Suppressor macrophage treated with lipopolysaccharide for 1 hour (primary cell): Measurements from ENCODE around the gene MBTD1.
"Not testable (repeated sequence)": the region's sequence is repeated elsewhere in the genome, so short reads cannot be mapped to it uniquely, and the experiment has no call there.

Experiments used
- DNase-seq, 3 donors: peaks; one replicate each; pipeline ENCODE4 v3.0.0-alpha.2; 2020 to 2022

The MBTD1 gene

DNA sequence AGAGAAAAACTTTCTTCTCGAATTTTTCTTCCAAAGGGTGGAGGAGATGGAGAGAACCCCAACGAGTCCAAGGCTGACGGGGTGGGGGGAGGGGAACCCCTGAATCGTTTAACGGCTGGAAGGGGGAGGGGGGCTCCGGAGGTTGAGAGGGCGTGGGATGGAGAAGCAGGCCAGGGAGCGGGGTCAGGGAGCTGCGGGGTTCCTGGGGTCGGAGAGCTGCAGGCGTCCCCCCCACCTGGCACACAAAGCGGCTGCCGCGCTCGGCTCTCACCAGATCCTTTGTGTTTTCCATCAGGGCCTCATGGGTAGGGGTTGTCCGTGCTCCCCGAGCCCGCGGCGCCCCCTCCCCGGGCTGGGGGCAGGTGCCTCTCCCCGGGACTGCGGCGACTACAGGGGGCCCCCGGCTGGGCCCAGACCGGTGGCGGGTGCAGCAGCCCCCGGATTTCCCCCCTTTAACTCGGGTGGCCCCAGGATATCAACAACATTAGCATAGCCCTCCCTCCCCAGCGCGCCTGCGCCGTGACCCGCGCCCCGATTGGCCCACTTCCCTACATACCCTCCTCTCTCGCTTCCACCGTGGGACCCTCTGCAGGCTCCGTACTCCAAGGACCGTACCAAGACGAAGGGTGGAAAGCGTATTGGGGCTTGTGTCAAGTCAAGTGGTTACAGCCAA is at the start of gene MBTD1:
TSS of gene MBTD1 (minus strand) at position 486 of the 673 bp plus-strand sequence. CDS start 34,888 bp downstream, outside the sequence.
- peak; percentile 95 to 96 (median 96) for DNase-seq

DNA sequence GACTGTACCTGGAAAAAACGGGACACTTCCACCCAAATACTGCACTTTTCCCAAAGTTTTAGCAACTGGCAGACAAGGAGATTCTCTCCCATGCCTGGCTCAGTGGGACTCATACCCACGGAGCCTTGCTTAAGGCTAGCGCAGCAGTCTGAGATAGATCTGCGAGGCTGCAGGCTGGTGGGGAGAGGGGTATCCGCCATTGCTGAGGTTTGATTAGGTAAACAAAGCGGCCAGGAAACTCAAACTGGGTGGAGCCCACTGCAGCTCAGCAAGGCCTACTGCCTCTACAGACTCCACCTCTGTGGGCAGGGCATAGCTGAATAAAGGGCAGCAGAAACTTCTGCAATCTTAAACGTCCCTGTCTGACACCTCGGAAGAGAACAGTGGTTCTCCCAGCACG is 45.3 kb upstream of the MBTD1 start:
- no peak for DNase-seq

DNA sequence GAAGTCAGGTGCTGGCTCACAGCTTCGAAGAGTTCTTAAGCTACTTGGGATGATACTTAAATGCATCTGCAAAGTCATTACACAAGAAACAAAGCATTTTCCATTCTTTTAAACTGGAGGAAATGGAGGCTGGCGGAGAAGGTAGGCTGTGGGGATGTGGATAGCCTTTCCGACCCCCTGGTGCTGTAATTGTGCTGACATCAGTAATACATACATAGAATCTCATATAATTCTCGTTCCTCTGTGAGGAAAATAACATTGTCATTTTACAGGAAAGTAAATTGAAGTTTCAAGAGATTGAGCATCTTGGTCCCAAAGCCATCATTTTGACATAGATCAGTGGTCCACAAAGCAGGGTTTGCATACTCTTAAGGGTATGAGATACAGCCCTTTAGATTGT is 40.0 kb upstream of the MBTD1 start:
- no peak for DNase-seq

DNA sequence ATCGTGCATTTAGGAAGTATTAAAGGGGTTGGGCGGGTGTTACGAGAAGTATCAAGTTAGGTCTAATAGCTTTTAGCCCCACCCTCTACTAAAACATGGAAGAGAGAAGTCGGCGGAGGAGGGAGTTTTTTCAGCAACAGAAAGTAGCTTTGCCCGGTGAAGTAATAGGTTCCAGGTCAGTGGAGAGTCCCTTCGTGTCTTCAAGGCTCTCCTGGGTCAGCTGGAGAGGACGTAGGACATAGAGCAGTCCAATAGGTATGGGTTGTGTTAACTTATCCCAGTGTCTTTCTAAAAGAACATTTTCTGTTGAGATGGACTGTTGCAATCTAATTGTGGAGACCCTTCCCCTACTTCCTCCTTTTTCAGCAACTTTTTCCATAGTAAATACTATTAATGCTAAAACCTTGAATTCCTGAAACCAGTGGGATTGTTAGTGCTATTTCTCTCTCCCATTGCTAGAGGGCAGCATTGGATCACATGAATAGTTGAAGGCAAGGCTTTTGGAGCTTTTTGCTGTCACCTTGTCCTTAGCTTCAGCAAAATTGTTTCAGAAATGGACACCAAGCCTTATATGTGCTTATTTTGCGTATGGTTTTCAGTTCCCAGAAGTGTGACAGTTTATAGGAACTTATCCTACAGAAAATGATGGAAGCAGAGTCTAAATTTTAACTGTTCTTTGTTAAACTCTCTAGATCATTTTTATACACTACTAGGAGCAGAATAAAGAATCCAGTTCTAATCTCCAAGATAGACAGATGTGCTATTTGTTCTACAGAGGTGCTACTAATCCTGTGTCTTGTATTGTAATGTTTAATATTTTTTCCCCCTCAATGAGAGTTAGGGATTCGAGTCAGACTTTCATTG is 38.9 kb upstream of the MBTD1 start:
- peak; percentile 33 to 49 (median 44) for DNase-seq

DNA sequence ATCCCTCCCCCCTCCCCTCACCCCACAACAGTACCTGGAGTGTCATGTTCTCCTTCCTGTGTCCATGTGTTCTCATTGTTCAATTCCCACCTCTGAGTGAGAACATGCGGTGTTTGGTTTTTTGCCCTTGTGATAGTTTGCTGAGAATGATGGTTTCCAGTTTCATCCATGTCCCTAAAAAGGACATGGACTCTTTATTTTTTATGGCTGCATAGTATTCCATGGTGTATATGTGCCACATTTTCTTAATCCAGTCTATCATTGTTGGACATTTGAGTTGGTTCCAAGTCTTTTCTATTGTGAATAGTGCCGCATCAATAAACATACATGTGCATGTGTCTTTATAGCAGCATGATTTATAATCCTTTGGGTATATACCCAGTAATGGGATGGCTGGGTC is 34.5 kb upstream of the MBTD1 start:
- DNase-seq: not testable (repeated sequence)

DNA sequence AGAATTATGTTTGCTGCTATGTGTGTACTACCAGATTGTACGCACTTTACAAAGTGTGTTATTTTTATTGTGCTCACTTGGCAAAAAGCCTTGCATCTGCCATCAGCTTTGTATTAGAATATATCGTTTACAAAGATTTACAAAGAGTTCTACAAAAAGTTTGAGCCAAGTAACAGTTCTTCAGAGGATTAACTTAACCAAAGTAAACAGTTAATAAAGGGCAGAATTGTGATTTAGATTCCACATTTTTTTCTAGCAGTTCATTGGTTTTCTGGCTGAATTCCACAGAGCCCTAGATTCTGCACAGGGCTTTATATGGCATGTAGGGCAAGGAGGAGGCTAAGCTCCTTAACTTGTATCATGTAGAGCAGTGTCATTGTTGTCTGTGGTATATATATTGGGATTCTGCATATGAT is 29.9 kb upstream of the MBTD1 start:
- no peak for DNase-seq

DNA sequence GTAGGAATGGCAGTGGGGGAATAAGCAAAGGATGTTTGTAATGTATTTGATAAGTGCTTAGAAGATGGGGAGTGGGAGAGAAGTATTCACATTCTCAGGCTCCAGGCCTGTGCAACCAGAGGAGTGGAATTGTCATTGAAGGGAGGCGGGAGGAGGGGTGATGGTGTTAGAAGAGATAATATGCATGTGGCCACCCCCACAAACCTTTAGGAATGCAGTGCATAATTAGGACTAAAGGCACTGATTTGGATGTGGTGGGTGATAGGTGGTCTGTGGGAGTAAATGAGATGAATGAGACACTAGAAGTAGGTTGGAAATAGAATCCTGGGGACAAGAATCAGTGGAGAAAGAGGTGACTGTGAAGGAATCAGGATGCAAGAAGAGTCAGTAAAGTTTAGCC is 27.6 kb upstream of the MBTD1 start:
- DNase-seq: no peak

DNA sequence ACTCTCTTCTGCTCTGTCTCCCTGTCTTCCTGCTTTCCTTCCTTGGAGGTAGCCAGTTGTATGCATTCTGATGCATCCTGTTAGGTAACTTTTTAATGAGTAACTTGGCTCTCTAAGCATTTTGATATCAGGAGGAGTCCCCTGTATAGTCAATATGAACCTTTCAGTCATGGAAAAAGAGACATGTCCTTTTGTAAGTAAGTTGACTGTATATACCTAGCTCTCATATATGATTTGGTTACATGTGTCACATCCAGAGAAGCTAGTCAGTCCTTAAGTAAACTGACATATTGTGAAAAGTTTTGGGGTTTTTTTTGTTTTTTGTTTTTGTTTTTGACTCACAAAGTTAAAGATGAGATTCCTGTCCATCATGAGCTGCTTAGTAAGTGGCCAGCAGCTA is 19.3 kb upstream of the MBTD1 start:
- DNase-seq: no peak

DNA sequence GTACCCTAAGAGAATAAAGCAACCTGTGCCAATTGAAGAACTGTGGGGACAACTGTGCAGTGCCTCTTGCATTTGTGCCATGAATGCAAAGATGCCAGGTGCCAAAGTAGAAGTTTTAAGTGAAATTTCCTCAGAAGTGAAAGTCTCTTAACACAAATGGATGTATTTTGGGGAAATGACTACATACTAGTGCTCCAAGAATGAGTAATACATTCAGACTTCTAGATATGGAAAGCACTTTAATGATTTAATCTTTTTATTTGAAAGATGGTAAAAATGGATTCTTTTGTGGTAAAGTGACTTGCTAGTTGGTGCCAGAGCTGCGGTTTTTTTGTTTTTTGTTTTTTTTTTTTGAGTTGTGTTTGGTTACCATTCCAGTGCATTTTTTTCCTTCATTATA is 15.5 kb upstream of the MBTD1 start:
- DNase-seq: peak in 2 of 3 donors; percentile 42 to 65

DNA sequence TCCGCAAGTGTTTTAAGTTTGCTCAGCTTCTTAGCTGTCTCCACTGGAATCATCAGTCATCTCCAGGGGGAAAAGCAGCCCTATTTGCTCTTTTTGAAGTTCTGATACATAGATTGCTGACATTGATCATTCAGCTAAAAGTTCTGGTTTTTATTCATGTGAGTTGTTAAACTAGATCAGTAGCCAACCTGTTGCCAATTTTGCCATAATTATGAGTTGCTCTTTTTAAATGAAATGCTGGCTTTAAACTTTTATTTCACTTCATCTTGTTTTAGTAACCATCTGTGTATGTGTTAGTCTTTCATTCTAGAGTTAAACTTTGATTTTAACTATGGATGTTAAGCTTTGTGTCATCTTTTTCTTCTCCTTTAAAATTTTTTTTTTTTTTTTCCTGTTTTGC is 13.0 kb upstream of the MBTD1 start:
- no peak for DNase-seq

DNA sequence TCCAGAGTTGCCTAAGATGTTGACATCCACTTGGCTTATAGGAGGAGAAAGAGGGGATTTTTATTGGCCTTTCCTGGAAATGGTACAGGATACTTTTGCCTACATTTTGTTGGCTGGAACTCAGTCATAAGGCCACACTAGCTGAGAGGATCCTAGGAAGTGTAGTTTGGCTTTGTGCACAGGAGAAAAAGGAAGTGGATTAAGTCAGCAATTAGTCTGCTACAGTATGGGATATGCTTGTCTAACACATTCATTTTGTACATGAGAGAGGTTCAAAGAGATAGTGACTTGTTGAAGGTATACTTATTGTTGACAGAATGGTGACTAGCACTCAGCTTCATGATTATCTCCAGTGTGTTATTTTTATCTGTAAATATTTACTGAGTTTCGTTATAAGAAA is 10.8 kb upstream of the MBTD1 start:
- peak; percentile 70 to 89 (median 72) for DNase-seq

DNA sequence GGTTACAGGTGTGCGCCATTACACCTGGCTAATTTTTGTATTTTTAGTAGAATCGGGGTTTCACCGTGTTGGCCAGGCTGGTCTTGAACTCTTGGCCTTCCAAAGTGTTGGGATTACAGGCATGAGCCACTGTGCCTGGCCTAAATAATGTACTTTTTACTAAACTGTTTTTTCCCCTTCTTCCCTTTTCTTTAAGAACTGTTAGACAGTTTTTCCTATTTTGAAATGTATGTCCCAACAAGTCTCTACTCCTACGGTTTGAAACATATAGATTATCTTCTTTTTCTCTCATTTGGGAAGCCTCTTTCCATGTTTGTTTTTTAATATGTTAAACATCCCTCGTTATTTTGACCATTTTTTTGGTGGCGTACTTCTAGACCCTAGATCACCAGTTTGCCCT is 10.1 kb upstream of the MBTD1 start:
- DNase-seq: peak in 2 of 3 donors; percentile 44 to 51

DNA sequence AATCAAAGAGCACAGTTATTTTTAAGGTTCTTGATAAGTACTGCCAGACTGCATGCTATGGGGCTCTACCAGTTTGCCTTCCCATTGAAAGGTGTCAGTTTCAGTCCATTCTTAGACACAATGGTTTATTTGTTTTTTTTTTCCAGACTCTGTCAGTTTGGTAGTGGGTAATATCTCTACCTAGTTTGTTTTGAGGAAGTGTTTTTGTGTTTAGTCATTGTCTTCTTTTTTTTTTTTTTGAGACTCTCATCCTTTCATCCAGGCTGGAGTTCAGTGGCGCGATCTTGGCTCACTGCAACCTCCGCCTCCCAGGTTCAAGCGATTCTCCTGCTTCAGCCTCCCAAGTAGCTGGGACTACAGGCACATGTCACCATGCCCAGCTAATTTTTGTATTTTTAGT is 4.6 kb upstream of the MBTD1 start:
- not testable (repeated sequence) for DNase-seq

DNA sequence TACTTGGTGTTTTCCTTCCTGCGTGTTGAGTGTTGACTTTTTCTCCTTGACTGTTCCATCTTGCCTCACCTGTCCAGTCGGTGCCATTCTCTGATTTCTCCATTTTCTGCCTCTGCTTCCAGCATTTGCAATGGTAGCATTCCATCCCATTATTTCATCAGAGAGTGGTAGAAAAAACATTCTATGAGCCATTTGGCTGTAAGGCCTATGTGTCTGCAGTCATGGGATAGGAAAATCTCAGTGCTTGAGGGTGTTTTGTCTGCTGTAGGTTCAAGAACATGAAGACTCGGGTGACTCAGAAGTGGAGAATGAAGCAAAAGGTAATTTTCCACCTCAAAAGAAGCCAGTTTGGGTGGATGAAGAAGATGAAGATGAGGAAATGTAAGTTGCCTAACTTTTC is 3.2 kb upstream of the MBTD1 start:
- peak; percentile 33 to 55 (median 38) for DNase-seq

DNA sequence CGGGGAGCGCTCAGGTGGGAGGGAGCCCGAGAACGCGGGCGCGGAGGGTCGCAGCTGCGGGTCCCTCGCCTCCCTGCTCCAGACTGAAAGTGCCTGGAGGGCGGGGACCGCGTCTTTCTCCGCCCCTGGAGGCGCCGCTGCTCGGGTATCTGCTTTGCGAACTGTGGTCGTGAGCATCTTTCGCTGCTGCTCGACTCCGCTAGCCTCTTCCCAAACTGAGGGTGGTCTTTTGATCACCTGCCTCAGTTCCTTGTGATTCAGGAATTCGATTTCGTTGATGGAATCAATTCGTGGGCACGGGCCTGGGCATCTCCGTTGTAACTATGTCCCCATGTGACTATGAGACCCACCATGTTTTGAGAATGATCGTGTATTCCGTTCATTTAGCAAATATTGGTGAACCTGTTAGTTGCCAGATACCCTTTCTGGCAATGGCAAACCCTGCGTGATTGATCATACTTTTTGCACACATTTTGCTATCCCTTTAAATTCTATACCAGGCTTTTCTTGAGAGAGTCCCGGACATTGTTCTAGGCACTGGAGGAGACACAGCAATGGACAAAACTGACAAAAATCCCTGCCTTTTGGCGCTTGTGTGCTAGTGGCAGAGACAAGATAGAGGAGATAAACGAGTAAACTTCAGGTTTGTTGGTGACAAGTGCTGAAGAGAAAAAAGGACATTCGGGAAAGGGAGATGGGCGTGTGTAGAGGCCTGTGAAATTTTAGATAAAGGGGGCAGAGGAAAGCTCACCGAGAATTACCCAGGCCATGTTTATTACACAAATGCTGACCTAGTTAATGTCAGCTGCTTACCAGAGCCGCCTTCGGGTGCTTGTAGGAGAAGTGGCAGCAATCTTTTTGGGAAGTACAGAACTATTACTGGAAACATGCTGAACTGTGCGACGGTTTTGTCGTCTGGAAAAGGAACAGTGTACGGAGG is 1.4 kb upstream of the MBTD1 start:
- DNase-seq: peak; percentile 85 to 92 (median 90)

DNA sequence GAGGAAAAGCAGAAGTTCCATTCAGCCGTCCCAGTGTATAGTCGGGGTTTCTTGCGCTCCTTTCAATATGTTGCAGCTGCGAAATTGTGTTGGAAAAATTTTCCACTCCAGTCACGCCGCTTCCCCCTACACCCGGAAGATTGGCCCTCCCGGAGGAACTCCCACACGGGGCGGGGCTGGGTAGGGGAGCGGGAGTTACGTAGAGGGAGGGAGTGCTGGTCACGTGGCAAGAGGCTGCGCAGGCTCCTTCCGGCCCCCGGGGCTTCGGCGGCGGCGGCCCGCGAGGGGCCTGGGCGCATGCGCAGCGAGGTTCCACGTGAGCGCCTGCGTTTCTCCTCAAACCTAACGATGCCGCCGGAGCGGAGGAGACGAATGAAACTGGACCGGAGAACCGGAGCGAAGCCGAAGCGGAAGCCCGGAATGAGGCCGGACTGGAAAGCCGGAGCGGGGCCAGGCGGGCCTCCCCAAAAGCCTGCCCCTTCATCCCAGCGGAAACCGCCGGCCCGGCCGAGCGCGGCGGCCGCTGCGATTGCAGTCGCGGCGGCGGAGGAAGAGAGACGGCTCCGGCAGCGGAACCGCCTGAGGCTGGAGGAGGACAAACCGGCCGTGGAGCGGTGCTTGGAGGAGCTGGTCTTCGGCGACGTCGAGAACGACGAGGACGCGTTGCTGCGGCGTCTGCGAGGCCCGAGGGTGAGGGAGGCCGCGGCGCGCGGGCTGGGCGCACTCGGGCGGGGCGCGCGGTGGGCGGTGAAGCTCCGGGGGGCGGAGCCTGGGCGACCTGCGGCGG is 581 bp upstream of the MBTD1 start, which contains the start of gene UTP18:
TSS of gene UTP18 (plus strand) at position 310 of the 787 bp plus-strand sequence. CDS start at position 349, 39 bp downstream.
- DNase-seq: peak; percentile 98 to 100 (median 99)

DNA sequence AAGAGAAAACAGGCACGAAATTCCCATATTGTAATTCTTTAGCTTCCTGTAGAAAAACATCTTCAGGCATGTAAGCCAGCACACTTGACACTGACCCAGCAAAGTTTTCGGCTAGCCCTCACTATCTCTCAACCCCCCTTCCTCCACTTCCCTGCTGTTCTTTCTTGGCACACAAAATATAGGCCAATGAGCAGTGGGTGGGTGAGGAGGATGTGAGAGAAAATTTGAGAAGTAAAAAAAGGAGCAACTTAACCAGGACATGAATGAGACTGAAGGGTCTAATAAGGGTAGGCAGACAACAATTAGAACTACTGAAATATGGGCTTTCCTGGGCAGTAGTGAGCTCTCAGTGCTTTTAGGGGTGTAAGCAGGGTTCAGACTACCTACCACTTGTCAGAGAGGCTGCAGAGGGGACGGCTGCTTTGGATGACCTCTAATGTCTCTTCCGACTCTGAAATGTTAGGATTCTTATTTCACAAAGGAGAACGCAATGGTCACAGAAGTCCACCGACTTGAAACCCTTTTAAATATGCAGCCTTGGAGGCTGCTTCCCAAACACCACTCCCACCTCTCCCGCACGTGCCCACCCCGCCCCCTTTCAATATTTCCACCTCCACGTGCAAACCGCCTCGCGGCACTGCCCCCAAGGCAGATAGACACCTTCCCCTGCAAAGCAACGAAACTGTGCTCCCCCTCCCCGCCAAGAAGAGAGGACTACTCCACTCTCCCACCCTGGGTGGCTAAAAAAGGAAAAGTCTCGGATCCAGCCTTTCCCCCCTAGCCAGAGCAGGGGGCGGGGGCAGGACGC is 889 bp downstream of the MBTD1 start:
- peak; percentile 62 to 71 (median 66) for DNase-seq

DNA sequence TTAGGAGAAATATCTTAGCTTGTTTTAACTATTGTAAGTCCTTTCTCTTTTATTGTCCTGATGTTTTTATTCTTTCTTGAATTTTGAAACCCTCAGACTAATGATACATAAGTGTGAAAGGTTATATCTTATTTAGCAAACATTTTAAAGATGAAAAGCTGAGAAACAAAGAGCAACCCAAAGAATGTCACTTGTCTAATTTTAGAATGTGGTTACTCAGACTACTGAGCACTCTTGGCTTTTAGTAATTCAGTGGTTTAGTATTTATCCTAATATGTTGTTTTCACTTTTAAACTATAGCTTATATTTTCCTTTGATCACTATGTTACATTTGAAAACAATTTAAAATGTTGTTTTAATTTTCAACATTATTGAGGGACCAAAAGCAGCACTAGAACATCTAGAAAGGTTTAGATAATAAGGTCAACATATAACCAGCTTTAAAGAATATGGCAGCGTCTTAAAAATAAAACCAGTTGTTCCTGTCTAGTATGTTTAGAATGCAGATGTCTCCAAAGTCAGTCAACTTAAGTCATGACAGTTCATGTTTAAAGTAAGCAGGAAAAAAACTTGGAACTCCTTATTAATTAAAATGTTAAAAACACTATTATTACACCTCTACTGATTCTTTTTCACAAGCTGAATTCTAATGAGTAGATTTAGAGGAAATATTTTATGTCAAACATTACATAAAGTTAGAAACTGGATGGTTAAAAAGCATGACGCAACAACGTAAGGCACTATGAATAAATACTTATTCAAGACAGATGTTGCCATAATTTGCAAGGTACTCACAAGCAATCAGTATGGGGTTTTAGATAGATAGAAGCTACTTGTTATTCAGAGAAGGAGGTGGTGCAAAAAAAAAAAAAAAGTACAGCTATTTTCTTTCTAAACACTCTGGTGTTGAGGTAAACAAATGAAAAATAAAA is 2.4 kb downstream of the MBTD1 start:
- no peak for DNase-seq

DNA sequence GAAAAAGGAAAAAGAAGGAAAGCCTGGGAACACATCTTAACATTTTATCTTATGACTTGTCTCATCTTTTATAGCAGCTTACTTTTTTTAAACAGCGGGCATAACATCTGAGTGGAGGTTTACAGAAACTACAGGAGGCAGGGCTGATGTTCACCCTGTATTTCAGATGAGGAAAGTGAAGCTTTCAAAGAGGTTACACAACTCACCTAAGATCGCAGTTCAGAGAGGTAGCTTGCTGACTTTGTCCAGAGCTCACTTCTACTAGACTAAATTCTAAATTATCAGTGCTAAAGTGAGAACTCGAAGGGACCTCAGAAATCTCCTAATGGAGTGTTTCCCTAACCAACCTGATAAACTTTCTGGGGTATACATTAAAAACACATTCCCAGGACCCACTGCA is 3.7 kb downstream of the MBTD1 start:
- DNase-seq: no peak

DNA sequence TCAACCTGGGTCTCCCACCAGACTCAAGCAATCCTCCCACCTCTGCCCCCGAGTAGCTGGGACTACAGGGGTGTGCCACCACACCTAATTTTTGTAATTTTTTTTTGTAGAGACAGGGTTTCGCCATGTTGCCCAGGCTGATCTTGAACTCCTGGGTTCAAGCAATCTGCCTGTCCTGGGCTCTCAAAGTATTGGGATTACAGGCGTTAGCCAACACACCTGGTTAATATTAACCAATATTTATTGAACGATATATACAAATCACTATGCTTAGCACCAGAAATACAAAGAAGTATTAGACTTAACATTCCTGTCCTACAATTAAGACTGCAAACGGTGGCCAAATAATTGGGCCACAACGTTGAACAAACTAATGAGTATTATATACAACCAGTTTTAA is 4.2 kb downstream of the MBTD1 start:
- DNase-seq: no peak
